ENCODE data around the gene PLXDC2. TPM values are rescaled to one million over a fixed set of nuclear protein-coding genes. Genes with fewer than 3 reads are reported as not detected.

PLXDC2 gene
- total RNA-seq, 1 donor from 2014 or later = 1.3 TPM

DNA sequence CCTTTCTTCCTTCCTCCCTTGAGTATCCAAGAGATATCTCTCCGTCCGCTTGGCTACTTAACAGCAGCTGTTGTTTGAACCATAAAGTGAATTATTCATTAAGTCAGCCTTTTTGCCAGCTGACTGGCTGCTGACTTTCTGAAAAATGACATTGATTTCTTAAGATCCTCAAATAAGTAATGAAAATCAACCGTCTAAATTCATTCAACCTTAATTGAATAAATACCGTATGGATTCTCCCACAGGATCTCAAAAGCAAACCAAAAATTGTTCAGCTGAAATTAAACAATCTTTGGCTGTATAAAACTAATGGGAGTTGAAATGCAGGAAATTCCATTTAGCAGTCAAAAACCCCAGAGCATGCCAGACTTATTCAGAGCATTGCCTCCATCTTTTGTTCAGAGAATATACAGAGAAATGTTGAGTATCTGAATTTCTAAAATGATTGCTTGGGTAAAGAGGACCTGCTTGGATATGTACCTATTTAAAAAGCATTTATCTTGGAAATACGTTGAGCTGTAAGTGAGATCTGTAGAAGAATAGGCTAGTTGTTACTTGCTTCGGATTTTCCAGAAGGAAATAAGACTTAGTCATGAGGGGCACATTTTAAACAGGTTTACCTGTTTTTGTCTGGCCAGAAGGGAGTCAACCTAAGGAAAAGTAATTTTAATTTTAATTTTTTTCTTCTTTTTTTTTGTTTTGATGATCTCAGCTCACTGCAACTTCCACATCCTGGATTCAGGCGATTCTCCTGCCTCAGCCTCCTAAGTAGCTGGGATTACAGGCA, 136.2 kb downstream of the PLXDC2 start:
- Histone ChIP-seq H3K27me3 (ENCODE audit: control insufficient read depth, insufficient read depth, low read length) (no peaks in the 10 kb centered on the region), H3K4me3 (ENCODE audit: low read depth, low read length) (no peak overlapping the region), H3K36me3 (ENCODE audit: control insufficient read depth, insufficient read depth, low read length) (no peaks in the 10 kb centered on the region)
- FAIRE-seq = no peak
- TF ChIP-seq CTCF (IDR thresholded peaks at IDR 0.05; ENCODE audit: insufficient read depth, low read length, severe bottlenecking) = no peak
- peak; percentile 82 for DNase-seq (ENCODE audit: low read depth)

DNA sequence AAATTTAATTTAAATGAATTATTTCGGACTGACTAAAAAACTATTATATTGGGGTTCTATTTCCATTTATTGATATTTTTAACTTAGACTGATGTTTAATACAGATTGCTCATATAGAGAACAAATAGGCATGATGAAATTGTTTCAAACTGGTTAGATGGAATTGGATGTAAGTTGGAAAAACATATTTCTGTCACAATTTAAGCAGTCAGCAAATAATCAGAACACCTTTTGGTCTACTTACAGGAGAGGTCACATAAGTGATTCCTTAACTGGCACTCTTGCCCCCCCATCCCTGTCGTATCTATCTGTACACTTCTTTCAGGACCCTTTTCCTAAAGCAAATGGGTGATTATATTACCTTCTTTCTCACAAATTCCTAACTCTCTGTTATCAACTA, 138.4 kb downstream of the PLXDC2 start:
- FAIRE-seq (no peak), DNase-seq (ENCODE audit: low read depth) (no peak)
- Histone ChIP-seq H3K4me3 (ENCODE audit: low read depth, low read length) (no peak overlapping the region), H3K36me3 (ENCODE audit: control insufficient read depth, insufficient read depth, low read length) (no peaks in the 10 kb centered on the region), H3K27me3 (ENCODE audit: control insufficient read depth, insufficient read depth, low read length) (no peaks in the 10 kb centered on the region)
- no peak for TF ChIP-seq CTCF (IDR thresholded peaks at IDR 0.05; ENCODE audit: insufficient read depth, low read length, severe bottlenecking)

GRCh38 chr10:19956516-19957032, 140.3 kb downstream of the PLXDC2 start:
- FAIRE-seq = no peak
- no peaks in the 10 kb centered on the region for H3K36me3 ChIP-seq (ENCODE audit: control insufficient read depth, insufficient read depth, low read length)
- H3K27me3 ChIP-seq (ENCODE audit: control insufficient read depth, insufficient read depth, low read length) = no peaks in the 10 kb centered on the region
- no peak for TF ChIP-seq CTCF (IDR thresholded peaks at IDR 0.05; ENCODE audit: insufficient read depth, low read length, severe bottlenecking)
- DNase-seq (ENCODE audit: low read depth) = no peak
- H3K4me3 ChIP-seq (ENCODE audit: low read depth, low read length) = no peak overlapping the region

GRCh38 chr10:19958787-19959186, 142.6 kb downstream of the PLXDC2 start:
- FAIRE-seq (no peak), DNase-seq (ENCODE audit: low read depth) (no peak)
- no peaks in the 10 kb centered on the region for H3K36me3 ChIP-seq (ENCODE audit: control insufficient read depth, insufficient read depth, low read length)
- no peaks in the 10 kb centered on the region for H3K27me3 ChIP-seq (ENCODE audit: control insufficient read depth, insufficient read depth, low read length)
- no peak for TF ChIP-seq CTCF (IDR thresholded peaks at IDR 0.05; ENCODE audit: insufficient read depth, low read length, severe bottlenecking)
- no peak overlapping the region for H3K4me3 ChIP-seq (ENCODE audit: low read depth, low read length)

- no peak for FAIRE-seq
- TF ChIP-seq CTCF (IDR thresholded peaks at IDR 0.05; ENCODE audit: insufficient read depth, low read length, severe bottlenecking) = no peak
- no peaks in the 10 kb centered on the region for H3K27me3 ChIP-seq (ENCODE audit: control insufficient read depth, insufficient read depth, low read length)
- no peaks in the 10 kb centered on the region for H3K36me3 ChIP-seq (ENCODE audit: control insufficient read depth, insufficient read depth, low read length)
- no peak overlapping the region for H3K4me3 ChIP-seq (ENCODE audit: low read depth, low read length)
- DNase-seq (ENCODE audit: low read depth) = no peak
Observed at GRCh38 chr10:19961076-19962053, 145.1 kb downstream of the PLXDC2 start.
